Endothelial cell of umbilical vein (primary cell): ENCODE measurements around the gene CDK6.

Source experiments
- EZH2 ChIP-seq: IDR thresholded peaks from 2 replicates; pipeline ENCODE4 v1.6.1; 2012; ENCODE audit warnings: borderline replicate concordance, low read depth, mild to moderate bottlenecking, moderate library complexity, low read length, inconsistent platforms; ENCODE audit not compliant: severe bottlenecking
- FOS ChIP-seq: IDR thresholded peaks from 2 replicates; pipeline ENCODE4 v1.6.1; 2011; ENCODE audit warnings: mild to moderate bottlenecking, low read length, moderate library complexity, borderline replicate concordance; ENCODE audit not compliant: insufficient read depth
- JUN ChIP-seq: IDR thresholded peaks from 2 replicates; pipeline ENCODE4 v1.6.1; 2011; ENCODE audit warnings: borderline replicate concordance, low read depth; ENCODE audit not compliant: insufficient read length, insufficient read depth
- MYC ChIP-seq: IDR thresholded peaks from one replicate; pipeline ENCODE4 v1.6.1; 2011; ENCODE audit warnings: mild to moderate bottlenecking, low read depth, low read length
- POLR2A ChIP-seq: IDR thresholded peaks from 2 replicates; pipeline ENCODE4 v1.6.1; 2012; ENCODE audit warnings: low read depth, mild to moderate bottlenecking, control low read depth, low read length
- POLR2AphosphoS5 ChIP-seq: IDR thresholded peaks from 2 replicates; pipeline ENCODE4 v1.6.1; 2012; ENCODE audit warnings: low read depth, mild to moderate bottlenecking, control low read depth, low read length, moderate library complexity; ENCODE audit not compliant: insufficient read depth
- TF ChIP-seq, protein P1 (sequence below), 2 donors: IDR thresholded peaks; 1 replicate in 1 of 2; 2 replicates in 1 of 2; pipeline ENCODE4 v1.5.1; 2011; ENCODE audit warnings: low read length in 2 of 2, mild to moderate bottlenecking in 2 of 2, moderate library complexity in 2 of 2, control low read depth in 1 of 2, inconsistent platforms in 1 of 2, low read depth in 1 of 2; ENCODE audit not compliant: insufficient read depth in 1 of 2; ENCODE audit errors: extremely low read depth in 1 of 2
- TF ChIP-seq, protein P2 (sequence below): IDR thresholded peaks from 2 replicates; pipeline ENCODE4 v1.6.1; 2011; ENCODE audit not compliant: insufficient read depth, insufficient read length

DNA sequence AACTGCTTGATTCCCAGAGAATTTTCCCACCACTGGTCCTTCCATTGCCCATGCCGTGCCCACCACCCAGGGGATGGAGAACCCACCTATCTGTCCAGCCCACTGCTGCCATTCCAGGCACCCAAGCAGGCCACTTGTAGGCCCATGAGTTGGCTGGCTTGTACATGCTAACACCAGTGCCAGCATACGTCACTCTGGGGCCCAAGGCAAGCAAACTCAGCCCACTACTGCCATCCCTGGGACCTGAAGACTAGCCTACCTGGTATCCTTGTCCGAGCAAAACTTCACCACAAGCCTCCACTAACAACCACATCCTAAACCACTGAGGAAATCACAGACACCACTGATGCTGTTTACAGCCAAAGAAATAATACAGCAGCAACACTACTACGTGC, 44.7 kb upstream of the CDK6 start:
- TF ChIP-seq, protein P1, sequence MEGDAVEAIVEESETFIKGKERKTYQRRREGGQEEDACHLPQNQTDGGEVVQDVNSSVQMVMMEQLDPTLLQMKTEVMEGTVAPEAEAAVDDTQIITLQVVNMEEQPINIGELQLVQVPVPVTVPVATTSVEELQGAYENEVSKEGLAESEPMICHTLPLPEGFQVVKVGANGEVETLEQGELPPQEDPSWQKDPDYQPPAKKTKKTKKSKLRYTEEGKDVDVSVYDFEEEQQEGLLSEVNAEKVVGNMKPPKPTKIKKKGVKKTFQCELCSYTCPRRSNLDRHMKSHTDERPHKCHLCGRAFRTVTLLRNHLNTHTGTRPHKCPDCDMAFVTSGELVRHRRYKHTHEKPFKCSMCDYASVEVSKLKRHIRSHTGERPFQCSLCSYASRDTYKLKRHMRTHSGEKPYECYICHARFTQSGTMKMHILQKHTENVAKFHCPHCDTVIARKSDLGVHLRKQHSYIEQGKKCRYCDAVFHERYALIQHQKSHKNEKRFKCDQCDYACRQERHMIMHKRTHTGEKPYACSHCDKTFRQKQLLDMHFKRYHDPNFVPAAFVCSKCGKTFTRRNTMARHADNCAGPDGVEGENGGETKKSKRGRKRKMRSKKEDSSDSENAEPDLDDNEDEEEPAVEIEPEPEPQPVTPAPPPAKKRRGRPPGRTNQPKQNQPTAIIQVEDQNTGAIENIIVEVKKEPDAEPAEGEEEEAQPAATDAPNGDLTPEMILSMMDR (IDR thresholded peaks at IDR 0.05; ENCODE audit: extremely low read depth in 1 of 2, insufficient read depth in 1 of 2, low read depth in 1 of 2, low read length in 2 of 2) = no peak
- TF ChIP-seq EZH2 = no peak
- TF ChIP-seq POLR2AphosphoS5 = no peak
- TF ChIP-seq MYC = no peak
- TF ChIP-seq JUN = no peak
- TF ChIP-seq FOS = no peak
- TF ChIP-seq, protein P2, sequence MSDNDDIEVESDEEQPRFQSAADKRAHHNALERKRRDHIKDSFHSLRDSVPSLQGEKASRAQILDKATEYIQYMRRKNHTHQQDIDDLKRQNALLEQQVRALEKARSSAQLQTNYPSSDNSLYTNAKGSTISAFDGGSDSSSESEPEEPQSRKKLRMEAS = no peak
- no peak for TF ChIP-seq POLR2A
